ENCODE results near the gene HDGFL2.

Gene HDGFL2

GRCh38 chr19:4497770-4498389, 25.8 kb downstream of the HDGFL2 start:
- no peak for DNase-seq (ENCODE audit: low read depth in 3 of 3)

GRCh38 chr19:4498694-4499093, 26.6 kb downstream of the HDGFL2 start:
- DNase-seq (ENCODE audit: low read depth in 3 of 3), result no peak

GRCh38 chr19:4499318-4499717, 27.2 kb downstream of the HDGFL2 start:
- no peak for DNase-seq (ENCODE audit: low read depth in 3 of 3)

- DNase-seq (ENCODE audit: low read depth in 3 of 3), result no peak
These were observed 27.8 kb downstream of the HDGFL2 start for GRCh38 chr19:4499855-4500254.

- no peak for DNase-seq (ENCODE audit: low read depth in 3 of 3)
These were observed 28.9 kb downstream of the HDGFL2 start for GRCh38 chr19:4500841-4501591.

- no peak for DNase-seq (ENCODE audit: low read depth in 3 of 3)
These were observed 29.6 kb downstream of the HDGFL2 start for GRCh38 chr19:4501691-4502090.

- no peak for DNase-seq (ENCODE audit: low read depth in 3 of 3)
These were observed 30.4 kb downstream of the HDGFL2 start for GRCh38 chr19:4502282-4503131.

GRCh38 chr19:4503132-4503824, 31.2 kb downstream of the HDGFL2 start:
- no peak for DNase-seq (ENCODE audit: low read depth in 3 of 3)

- DNase-seq (ENCODE audit: low read depth in 3 of 3), result no peak
These were observed 31.7 kb downstream of the HDGFL2 start for GRCh38 chr19:4503825-4504170.

- DNase-seq (ENCODE audit: low read depth in 3 of 3), result no peak
These were observed 32.2 kb downstream of the HDGFL2 start for GRCh38 chr19:4504297-4504701.

GRCh38 chr19:4504891-4505569, 32.9 kb downstream of the HDGFL2 start:
- no peak for DNase-seq (ENCODE audit: low read depth in 3 of 3)

GRCh38 chr19:4505570-4506448, 33.7 kb downstream of the HDGFL2 start:
- no peak for DNase-seq (ENCODE audit: low read depth in 3 of 3)

- no peak for DNase-seq (ENCODE audit: low read depth in 3 of 3)
These were observed 34.5 kb downstream of the HDGFL2 start for GRCh38 chr19:4506449-4507149.

- DNase-seq (ENCODE audit: low read depth in 3 of 3), result no peak
These were observed 35.0 kb downstream of the HDGFL2 start for GRCh38 chr19:4507150-4507452.

- DNase-seq (ENCODE audit: low read depth in 3 of 3), result no peak
These were observed 35.7 kb downstream of the HDGFL2 start for GRCh38 chr19:4507804-4508203.

GRCh38 chr19:4508698-4509097, 36.6 kb downstream of the HDGFL2 start:
- DNase-seq (ENCODE audit: low read depth in 3 of 3), result no peak

- no peak for DNase-seq (ENCODE audit: low read depth in 3 of 3)
These were observed 38.5 kb downstream of the HDGFL2 start for GRCh38 chr19:4510435-4511255.

GRCh38 chr19:4511300-4512054, 39.4 kb downstream of the HDGFL2 start:
- no peak for DNase-seq (ENCODE audit: low read depth in 3 of 3)
